Breast epithelium (tissue), 4 donors: ENCODE results near the gene TRIM9. TPM values are rescaled to one million over a fixed set of nuclear protein-coding genes. Genes with fewer than 3 reads are reported as not detected.
A peak's percentile ranks its signal among the peaks of the same experiment; 100 is the strongest.

Experiments used
- DNase-seq, 2 donors: peaks; one replicate each; pipeline ENCODE4 v3.0.0-alpha.2; 2019; ENCODE audit warnings: low spot score in 2 of 2
- H3K27ac ChIP-seq, 2 donors: fragments of 200-600 bp; sonication (generic) in 1 of 2; one replicate each; pipeline ENCODE4 v1.5.1; 2016 to 2019; ENCODE audit warnings: mild to moderate bottlenecking in 1 of 2
- H3K27me3 ChIP-seq, 2 donors: fragments of 200-600 bp; sonication (generic) in 1 of 2; one replicate each; pipeline versions ENCODE4 v1.5.1 to v1.6.0; 2017 to 2019; ENCODE audit warnings: control low read depth in 1 of 2, mild to moderate bottlenecking in 1 of 2
- H3K36me3 ChIP-seq: fragments of 200-600 bp; one replicate; pipeline ENCODE4 v1.5.1; 2019
- H3K4me1 ChIP-seq, 2 donors: fragments of 200-600 bp; sonication (generic); one replicate each; pipeline ENCODE4 v1.5.1; 2016 to 2019; ENCODE audit warnings: control low read depth in 1 of 2
- H3K4me3 ChIP-seq, 3 donors: fragments of 200-600 bp; sonication (generic); 1 replicate in 2 of 3; 2 replicates in 1 of 3; pipeline ENCODE4 v1.5.1; 2016 to 2019; ENCODE audit warnings: mild to moderate bottlenecking in 3 of 3, moderate library complexity in 2 of 3
- H3K9me3 ChIP-seq, 2 donors: fragments of 200-600 bp; sonication (generic) in 1 of 2; one replicate each; pipeline ENCODE4 v1.5.1; 2016 to 2019; ENCODE audit warnings: control low read depth in 1 of 2
- POLR2A ChIP-seq: fragments of 450-650 bp; IDR thresholded peaks from one replicate; pipeline ENCODE4 v1.6.1; 2016; ENCODE audit warnings: antibody characterized with exemption, mild to moderate bottlenecking, moderate library complexity
- POLR2AphosphoS5 ChIP-seq, 3 donors: sonication (generic); formaldehyde crosslinking; IDR thresholded peaks; one replicate each; pipeline ENCODE4 v1.6.1; 2017; ENCODE audit warnings: antibody characterized with exemption in 3 of 3
- intact Hi-C: fragments of 100-400 bp; cut with DNase I; formaldehyde crosslinking; loops from one replicate; pipeline ENCODE4 v1.15.1; 2023; ENCODE audit warnings: low total_unique reads
- total RNA-seq, 3 donors: library from RNA; depleted of rRNA; stranded (reverse); fragments of >200 nt; gene quantifications; one replicate each; pipeline ENCODE4 v1.1.0, GENCODE V29; 2016
- TF ChIP-seq, protein P1 (sequence below), 3 donors: fragments of 450-650 bp; IDR thresholded peaks; one replicate each; pipeline ENCODE4 v1.5.1; 2016 to 2017; ENCODE audit warnings: antibody characterized with exemption in 3 of 3, mild to moderate bottlenecking in 3 of 3, moderate library complexity in 3 of 3

Gene TRIM9
- total RNA-seq, 3 donors from 2014 or later: 2.9 to 5.2 (median 4.6) TPM

DNA sequence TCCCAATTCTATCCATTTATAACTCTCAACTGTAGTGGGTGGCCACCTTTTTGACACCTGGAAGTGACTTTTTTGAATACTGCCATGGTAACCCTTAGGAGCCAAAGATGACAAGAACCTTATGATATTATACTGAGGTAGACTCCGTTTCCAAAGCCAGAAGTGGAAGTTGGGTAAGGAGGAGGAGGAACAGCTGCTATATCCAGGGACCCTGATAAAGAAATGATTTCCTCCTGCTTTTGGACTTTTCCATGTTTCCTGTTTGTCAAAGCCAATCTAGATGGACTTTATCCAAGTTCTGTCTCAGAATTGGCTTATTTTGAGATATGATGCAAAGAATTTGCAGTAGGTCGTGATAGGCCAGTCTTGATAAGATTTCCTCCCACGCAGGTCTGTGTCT lies 14.3 kb downstream of the TRIM9 start:
- DNase-seq: no peak
- H3K36me3 ChIP-seq: no peaks in the 10 kb centered on the region
- H3K27me3 ChIP-seq: no peaks in the 10 kb centered on the region
- no peak overlapping the region for H3K27ac ChIP-seq
- H3K4me1 ChIP-seq: peaks cover 0 to 4% of the 10 kb centered on the region in 2 donors
- no peaks in the 10 kb centered on the region for H3K9me3 ChIP-seq
- no peak overlapping the region for H3K4me3 ChIP-seq
- no peak for TF ChIP-seq POLR2AphosphoS5 (IDR thresholded peaks at IDR 0.05)
- TF ChIP-seq, protein P1, sequence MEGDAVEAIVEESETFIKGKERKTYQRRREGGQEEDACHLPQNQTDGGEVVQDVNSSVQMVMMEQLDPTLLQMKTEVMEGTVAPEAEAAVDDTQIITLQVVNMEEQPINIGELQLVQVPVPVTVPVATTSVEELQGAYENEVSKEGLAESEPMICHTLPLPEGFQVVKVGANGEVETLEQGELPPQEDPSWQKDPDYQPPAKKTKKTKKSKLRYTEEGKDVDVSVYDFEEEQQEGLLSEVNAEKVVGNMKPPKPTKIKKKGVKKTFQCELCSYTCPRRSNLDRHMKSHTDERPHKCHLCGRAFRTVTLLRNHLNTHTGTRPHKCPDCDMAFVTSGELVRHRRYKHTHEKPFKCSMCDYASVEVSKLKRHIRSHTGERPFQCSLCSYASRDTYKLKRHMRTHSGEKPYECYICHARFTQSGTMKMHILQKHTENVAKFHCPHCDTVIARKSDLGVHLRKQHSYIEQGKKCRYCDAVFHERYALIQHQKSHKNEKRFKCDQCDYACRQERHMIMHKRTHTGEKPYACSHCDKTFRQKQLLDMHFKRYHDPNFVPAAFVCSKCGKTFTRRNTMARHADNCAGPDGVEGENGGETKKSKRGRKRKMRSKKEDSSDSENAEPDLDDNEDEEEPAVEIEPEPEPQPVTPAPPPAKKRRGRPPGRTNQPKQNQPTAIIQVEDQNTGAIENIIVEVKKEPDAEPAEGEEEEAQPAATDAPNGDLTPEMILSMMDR (IDR thresholded peaks at IDR 0.05): no peak
- TF ChIP-seq POLR2A: no peak
- intact Hi-C loops: no loop called here

GRCh38 chr14:51079489-51079888 lies 15.4 kb downstream of the TRIM9 start:
- no peak overlapping the region for H3K4me3 ChIP-seq
- H3K27me3 ChIP-seq: no peaks in the 10 kb centered on the region
- H3K36me3 ChIP-seq: no peaks in the 10 kb centered on the region
- peak overlapping the region; percentile 40 to 67 for H3K27ac ChIP-seq
- intact Hi-C loops: no loop called here
- peaks cover 0 to 4% of the 10 kb centered on the region in 2 donors for H3K4me1 ChIP-seq
- peak in 1 of 2 donors; percentile 24 for DNase-seq
- H3K9me3 ChIP-seq: no peaks in the 10 kb centered on the region
- peak in 1 of 3 donors; percentile 23 for TF ChIP-seq POLR2AphosphoS5 (IDR thresholded peaks at IDR 0.05)
- TF ChIP-seq, protein P1 (IDR thresholded peaks at IDR 0.05): no peak
- TF ChIP-seq POLR2A: no peak

- peaks cover 0 to 4% of the 10 kb centered on the region in 2 donors for H3K4me1 ChIP-seq
- H3K36me3 ChIP-seq: no peaks in the 10 kb centered on the region
- DNase-seq: no peak
- H3K9me3 ChIP-seq: no peaks in the 10 kb centered on the region
- TF ChIP-seq, protein P1 (IDR thresholded peaks at IDR 0.05): no peak
- TF ChIP-seq POLR2A: no peak
- no peak for TF ChIP-seq POLR2AphosphoS5 (IDR thresholded peaks at IDR 0.05)
- H3K27me3 ChIP-seq: no peaks in the 10 kb centered on the region
- H3K4me3 ChIP-seq: no peak overlapping the region
- intact Hi-C loops: no loop called here
- peak overlapping the region; percentile 40 to 67 for H3K27ac ChIP-seq
Observed at GRCh38 chr14:51079085-51079484, 15.8 kb downstream of the TRIM9 start.

DNA sequence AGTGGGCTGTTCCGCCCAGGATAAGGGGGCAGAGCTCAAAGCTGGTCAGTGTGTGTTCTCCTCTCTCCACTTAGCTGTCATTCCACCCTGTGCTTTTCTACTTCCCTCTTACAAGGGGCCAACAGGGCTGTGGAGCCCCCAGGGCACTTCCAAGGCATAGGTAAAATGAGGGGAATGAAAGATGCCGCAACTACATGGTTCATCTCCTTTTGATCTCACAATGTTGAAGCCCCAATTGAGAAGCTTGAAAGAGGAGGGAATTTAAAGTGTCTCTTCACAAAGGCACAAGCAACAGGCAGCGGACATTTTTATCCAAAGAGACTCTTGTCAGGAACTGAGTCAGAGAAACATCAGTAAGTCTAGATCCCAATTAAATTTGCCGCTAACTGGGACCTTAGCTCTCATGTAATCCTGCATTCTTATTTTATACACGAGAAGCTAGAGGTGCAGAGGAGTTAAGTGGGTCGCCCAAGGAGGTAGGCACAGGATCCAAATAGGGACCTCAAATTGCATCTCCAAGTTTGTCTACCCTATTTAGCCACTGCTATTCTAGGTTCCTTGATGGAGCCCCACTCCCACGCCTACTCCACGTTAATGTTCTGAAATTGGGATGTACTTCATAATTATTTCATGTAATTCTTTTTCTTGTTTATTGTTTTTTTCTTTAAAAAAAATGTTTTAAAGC lies 20.1 kb downstream of the TRIM9 start:
- TF ChIP-seq POLR2A: no peak
- TF ChIP-seq, protein P1 (IDR thresholded peaks at IDR 0.05): no peak
- TF ChIP-seq POLR2AphosphoS5 (IDR thresholded peaks at IDR 0.05): no peak
- H3K27me3 ChIP-seq: no peaks in the 10 kb centered on the region
- H3K4me3 ChIP-seq: no peak overlapping the region
- H3K27ac ChIP-seq: no peak overlapping the region
- H3K36me3 ChIP-seq: no peaks in the 10 kb centered on the region
- peaks cover 0 to 4% of the 10 kb centered on the region in 2 donors for H3K4me1 ChIP-seq
- intact Hi-C loops: no loop called here
- no peak for DNase-seq
- no peaks in the 10 kb centered on the region for H3K9me3 ChIP-seq

GRCh38 chr14:51073731-51074130 lies 21.2 kb downstream of the TRIM9 start:
- H3K27me3 ChIP-seq: no peaks in the 10 kb centered on the region
- no peaks in the 10 kb centered on the region for H3K9me3 ChIP-seq
- H3K27ac ChIP-seq: no peak overlapping the region
- DNase-seq: no peak
- H3K36me3 ChIP-seq: no peaks in the 10 kb centered on the region
- H3K4me1 ChIP-seq: no peaks in the 10 kb centered on the region
- no peak for TF ChIP-seq POLR2AphosphoS5 (IDR thresholded peaks at IDR 0.05)
- TF ChIP-seq, protein P1 (IDR thresholded peaks at IDR 0.05): no peak
- no peak for TF ChIP-seq POLR2A
- intact Hi-C loops: no loop called here
- no peak overlapping the region for H3K4me3 ChIP-seq
